H1 (cell line): ENCODE data around the gene GSAP. TPM values are rescaled to one million over a fixed set of nuclear protein-coding genes. Genes with fewer than 3 reads are reported as not detected.

Experiments used
- CTCF ChIA-PET: fragments of 300-600 bp; sonication (Branson Sonifier 250); formaldehyde crosslinking; loops from one replicate; lab custom pipeline; 2021; ENCODE audit not compliant: partially characterized antibody; lab: Charles Lee
- POLR2A ChIA-PET: fragments of 300-600 bp; sonication (Branson Sonifier 250); formaldehyde crosslinking; loops from one replicate; lab custom pipeline; 2021; ENCODE audit warnings: inconsistent platforms; ENCODE audit not compliant: partially characterized antibody; lab: Charles Lee
- DNase-seq, 2 experiments: peaks; one replicate each; pipeline versions ENCODE4 v3.0.0 to v3.0.0-alpha.2; 2010 to 2022; ENCODE audit warnings: low spot score in 2 of 2, low read depth in 1 of 2, mixed read lengths in 1 of 2
- FAIRE-seq: peaks from 2 replicates; lab custom pipeline; 2011; peaks lifted over from hg19 to GRCh38; lab: Jason Lieb, UNC
- H2AFZ ChIP-seq: 2 replicates; pipeline ENCODE4 v1.8.1; 2012; ENCODE audit warnings: low read length, inconsistent platforms
- H2AK5ac ChIP-seq: 2 replicates; pipeline ENCODE4 v1.6.1; 2013; ENCODE audit warnings: low read depth, low read length
- H2BK120ac ChIP-seq: replicated peaks from 2 replicates; pipeline ENCODE3; 2013; ENCODE audit warnings: low read depth, low read length, inconsistent platforms
- H2BK12ac ChIP-seq: 2 replicates; pipeline ENCODE4 v1.6.1; 2013; ENCODE audit warnings: low read depth, low read length
- H2BK15ac ChIP-seq: 2 replicates; pipeline ENCODE4 v1.6.1; 2013; ENCODE audit warnings: low read length
- H2BK20ac ChIP-seq: 2 replicates; pipeline ENCODE4 v1.6.1; 2013; ENCODE audit warnings: low read length
- H2BK5ac ChIP-seq: 2 replicates; pipeline ENCODE4 v1.6.1; 2013; ENCODE audit warnings: low read depth, low read length
- H3K14ac ChIP-seq: 2 replicates; pipeline ENCODE4 v1.6.1; 2013; ENCODE audit warnings: inconsistent platforms; ENCODE audit not compliant: insufficient read length
- H3K18ac ChIP-seq: 2 replicates; pipeline ENCODE4 v1.6.1; 2013; ENCODE audit warnings: low read length; ENCODE audit errors: extremely low read depth
- H3K23ac ChIP-seq: 2 replicates; pipeline ENCODE4 v1.6.1; 2013; ENCODE audit warnings: inconsistent platforms; ENCODE audit not compliant: insufficient read length
- H3K23me2 ChIP-seq: 2 replicates; pipeline ENCODE4 v1.6.1; 2013; ENCODE audit warnings: low read depth, low read length
- H3K27ac ChIP-seq: 2 replicates; pipeline ENCODE4 v1.6.1; 2011; ENCODE audit warnings: low read depth, low read length, inconsistent platforms
- H3K27me3 ChIP-seq, 4 experiments: replicated peaks in 1 of 4; 1 replicate in 1 of 4; 2 replicates in 3 of 4; pipeline versions ENCODE4 v1.6.1 to v1.8.1; 2011 to 2013; ENCODE audit warnings: low read length in 3 of 4, mild to moderate bottlenecking in 3 of 4, inconsistent platforms in 2 of 4, mixed read lengths in 2 of 4, moderate library complexity in 1 of 4; ENCODE audit not compliant: control insufficient read depth in 3 of 4, insufficient read depth in 3 of 4; ENCODE audit errors: extremely low read depth in 1 of 4
- H3K36me3 ChIP-seq, 4 experiments: 2 replicates each; pipeline versions ENCODE4 v1.6.1 to v1.8.1; 2011 to 2013; ENCODE audit warnings: mild to moderate bottlenecking in 4 of 4, low read length in 3 of 4, moderate library complexity in 2 of 4, control low read depth in 1 of 4, inconsistent platforms in 1 of 4; ENCODE audit not compliant: insufficient read depth in 4 of 4, control insufficient read depth in 2 of 4
- H3K4ac ChIP-seq: replicated peaks from 2 replicates; pipeline ENCODE3; 2013; ENCODE audit warnings: low read length, low read depth, mixed read lengths, inconsistent platforms; ENCODE audit not compliant: insufficient read length
- H3K4me1 ChIP-seq, 4 experiments: replicated peaks in 1 of 4; 1 replicate in 1 of 4; 2 replicates in 3 of 4; pipeline versions ENCODE4 v1.6.1 to v1.8.1; 2011 to 2013; ENCODE audit warnings: low read length in 3 of 4, inconsistent platforms in 2 of 4, mixed read lengths in 1 of 4; ENCODE audit not compliant: insufficient read depth in 4 of 4, control insufficient read depth in 3 of 4
- H3K4me2 ChIP-seq, 2 experiments: 2 replicates each; pipeline versions ENCODE4 v1.6.1 to v1.8.1; 2011 to 2013; ENCODE audit warnings: low read depth in 2 of 2, low read length in 2 of 2, control low read depth in 1 of 2, inconsistent platforms in 1 of 2, mild to moderate bottlenecking in 1 of 2; ENCODE audit not compliant: insufficient read depth in 1 of 2
- H3K4me3 ChIP-seq, 4 experiments: fragments of 200-600, 300-600 bp in 1 of 4; sonication (generic), shearing (Covaris generic), sonication (Bioruptor Twin) in 1 of 4; 2 replicates each; pipeline versions ENCODE4 v1.5.1 to v1.8.1; 2011 to 2016; ENCODE audit warnings: low read length in 4 of 4, low read depth in 3 of 4, control low read depth in 2 of 4, inconsistent platforms in 2 of 4, mild to moderate bottlenecking in 2 of 4, mixed read lengths in 1 of 4, moderate library complexity in 1 of 4; ENCODE audit not compliant: insufficient read depth in 2 of 4; ENCODE audit errors: extremely low read depth in 1 of 4
- H3K56ac ChIP-seq: replicated peaks from 2 replicates; pipeline ENCODE3; 2013; ENCODE audit warnings: low read depth, mild to moderate bottlenecking, mixed read lengths, low read length, inconsistent platforms; ENCODE audit not compliant: insufficient read length
- H3K79me1 ChIP-seq: 2 replicates; pipeline ENCODE4 v1.6.1; 2013; ENCODE audit warnings: low read depth, low read length, control low read depth
- H3K79me2 ChIP-seq, 2 experiments: 2 replicates each; pipeline versions ENCODE4 v1.6.1 to v1.8.1; 2012 to 2013; ENCODE audit warnings: low read length in 2 of 2, mild to moderate bottlenecking in 2 of 2, inconsistent platforms in 1 of 2; ENCODE audit not compliant: insufficient read depth in 2 of 2, control insufficient read depth in 1 of 2
- H3K9ac ChIP-seq, 4 experiments: replicated peaks in 1 of 4; 1 replicate in 1 of 4; 2 replicates in 3 of 4; pipeline versions ENCODE4 v1.6.1 to v1.8.1; 2011 to 2013; ENCODE audit warnings: low read depth in 3 of 4, low read length in 3 of 4, control low read depth in 2 of 4, mild to moderate bottlenecking in 2 of 4, moderate library complexity in 2 of 4, inconsistent platforms in 1 of 4; ENCODE audit errors: extremely low read depth in 1 of 4
- H3K9me3 ChIP-seq, 2 experiments: 2 replicates each; pipeline versions ENCODE4 v1.6.1 to v1.8.1; 2012 to 2013; ENCODE audit warnings: mild to moderate bottlenecking in 2 of 2, moderate library complexity in 2 of 2, control low read depth in 1 of 2, inconsistent platforms in 1 of 2, low read depth in 1 of 2, low read length in 1 of 2, mixed read lengths in 1 of 2; ENCODE audit not compliant: insufficient read depth in 2 of 2
- H4K20me1 ChIP-seq, 2 experiments: replicated peaks in 1 of 2; 2 replicates each; pipeline versions ENCODE3 to v1.8.1; 2011 to 2013; ENCODE audit warnings: inconsistent platforms in 2 of 2, low read length in 2 of 2, mild to moderate bottlenecking in 1 of 2; ENCODE audit not compliant: insufficient read depth in 2 of 2, control insufficient read depth in 1 of 2
- H4K5ac ChIP-seq: 2 replicates; pipeline ENCODE4 v1.6.1; 2013; ENCODE audit warnings: low read length, low read depth, mixed read lengths, inconsistent platforms; ENCODE audit not compliant: insufficient read length
- H4K8ac ChIP-seq: 2 replicates; pipeline ENCODE4 v1.8.0; 2013; ENCODE audit warnings: mild to moderate bottlenecking, moderate library complexity, low read length, inconsistent platforms; ENCODE audit not compliant: insufficient read depth; ENCODE audit errors: extremely low read depth
- H4K91ac ChIP-seq: replicated peaks from 2 replicates; pipeline ENCODE3; 2013; ENCODE audit warnings: low read length, mixed read lengths, inconsistent platforms; ENCODE audit not compliant: insufficient read length
- BRCA1 ChIP-seq: IDR thresholded peaks from 2 replicates; pipeline ENCODE4 v1.6.1; 2012; ENCODE audit warnings: low read depth, low read length, improper control_type of control experiment
- CTBP2 ChIP-seq: IDR thresholded peaks from 2 replicates; pipeline ENCODE4 v1.7.0; 2011; ENCODE audit warnings: borderline replicate concordance, mild to moderate bottlenecking, moderate library complexity, mixed read lengths, low read length; ENCODE audit not compliant: insufficient read depth, insufficient read length
- EZH2 ChIP-seq: fragments of 200-600 bp; sonication (generic); IDR thresholded peaks from 2 replicates; pipeline ENCODE4 v1.7.1; 2012; ENCODE audit warnings: low read depth, mild to moderate bottlenecking, moderate library complexity, low read length, inconsistent platforms; ENCODE audit not compliant: severe bottlenecking
- HDAC6 ChIP-seq: IDR thresholded peaks from one replicate; pipeline ENCODE4 v1.7.1; 2012; ENCODE audit warnings: low read depth, mild to moderate bottlenecking, inconsistent platforms, low read length, moderate library complexity
- RBBP5 ChIP-seq: IDR thresholded peaks from 2 replicates; pipeline ENCODE4 v1.7.1; 2012; ENCODE audit warnings: low read depth, mild to moderate bottlenecking, inconsistent platforms, low read length, moderate library complexity, borderline replicate concordance
- ZNF274 ChIP-seq: IDR thresholded peaks from 2 replicates; pipeline ENCODE4 v1.7.0; 2012; ENCODE audit warnings: low read length, borderline replicate concordance; ENCODE audit errors: extremely low read depth
- WGBS, 2 experiments: shearing (Covaris generic) in 1 of 2; methylation state at CpG; one replicate each; pipeline versions ENCODE4 v1.1.6 to v1.1.7; 2013 to 2015; ENCODE audit warnings: low lambda C conversion rate in 2 of 2, mixed read lengths in 2 of 2, inconsistent platforms in 1 of 2, low coverage in 1 of 2, missing lambda C conversion rate in 1 of 2; ENCODE audit not compliant: insufficient replicate concordance in 2 of 2, insufficient coverage in 1 of 2, insufficient read length in 1 of 2; ENCODE audit errors: extremely low coverage in 1 of 2, missing lambda C conversion rate in 1 of 2; 5-methylcytosine and 5-hydroxymethylcytosine counted together
- polyA plus RNA-seq, 7 experiments: library from polyadenylated mRNA; depleted of rRNA in 3 of 7; stranded (reverse) in 5 of 7; unstranded in 2 of 7; fragments of >200 nt in 5 of 7; fragments of 200-250 nt in 2 of 7; gene quantifications; 1 replicate in 5 of 7; 2 replicates in 1 of 7; 4 replicates in 1 of 7; pipeline versions ENCODE4 v1.2.1 to v1.2.3, GENCODE V29; 2011 to 2013; ENCODE audit warnings: missing spikeins in 2 of 7, mixed read lengths in 2 of 7
- total RNA-seq: library from RNA; stranded (reverse); fragmentation: NEBNext Ultra II Directional; extraction: Animal tissue kit (Norgen Biotek cat#: 25700); gene quantifications from 2 replicates; pipeline ENCODE4 v1.2.1, GENCODE V29; 2021

The GSAP gene
- total and polyA plus RNA-seq, 2 of the 8 experiments (the other 6 are each of a cell fraction or from before 2014, with no cell fraction given), result 0.93 to 2.1 TPM

DNA sequence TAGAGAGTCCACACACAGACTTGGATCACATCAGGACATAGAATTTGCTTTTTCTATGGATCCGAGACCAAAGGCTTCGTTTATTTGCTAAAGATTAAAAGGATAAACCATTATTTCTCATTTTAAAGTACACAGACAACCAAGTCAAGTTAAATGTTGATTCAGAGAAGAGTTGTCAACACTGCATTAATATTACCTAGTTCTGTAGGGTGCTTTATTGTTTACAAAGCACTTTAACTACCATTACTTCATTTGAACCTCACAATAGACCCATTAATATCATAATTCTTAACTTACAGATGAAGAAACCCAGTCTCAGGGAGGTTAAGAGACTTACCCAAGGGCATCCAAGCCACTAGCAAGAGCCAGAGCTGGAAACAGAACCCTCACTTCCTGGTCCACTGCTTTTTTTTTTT, 43.2 kb upstream of the GSAP start:
- no peaks in the 10 kb centered on the region for H3K27me3 ChIP-seq
- no peak overlapping the region for H3K14ac ChIP-seq
- WGBS, 2 experiments, result 86% methylated on average over 2 of the region's 2 CpGs; no CpG with 5 or more reads in 1 of the 2 experiments
- no peak overlapping the region for H2AFZ ChIP-seq
- H3K27ac ChIP-seq, result no peak overlapping the region
- H4K8ac ChIP-seq, result no peak overlapping the region
- no peak overlapping the region for H3K56ac ChIP-seq
- H2BK120ac ChIP-seq, result no peak overlapping the region
- H4K91ac ChIP-seq, result no peak overlapping the region
- no peak overlapping the region for H3K4me2 ChIP-seq
- H2BK15ac ChIP-seq, result no peak overlapping the region
- H4K5ac ChIP-seq, result no peak overlapping the region
- POLR2A ChIA-PET, result no interaction called here
- H2BK20ac ChIP-seq, result no peak overlapping the region
- H2BK12ac ChIP-seq, result no peak overlapping the region
- no peaks in the 10 kb centered on the region for H3K4me1 ChIP-seq
- no peak overlapping the region for H3K4ac ChIP-seq
- H4K20me1 ChIP-seq, result no peaks in the 10 kb centered on the region
- no peaks in the 10 kb centered on the region for H3K79me1 ChIP-seq
- H3K79me2 ChIP-seq, result no peaks in the 10 kb centered on the region
- no peak overlapping the region for H3K23ac ChIP-seq
- H3K4me3 ChIP-seq, result no peak overlapping the region
- H3K23me2 ChIP-seq, result no peaks in the 10 kb centered on the region
- CTCF ChIA-PET, result interaction anchor here (0.6 to 1.5 kb wide), 4 partner anchors 19 to 128 kb away, joined by 3 to 5 read pairs (median 4); no protein-coding TSS in a partner anchor
- no peak overlapping the region for H3K18ac ChIP-seq
- no peak overlapping the region for H2AK5ac ChIP-seq
- no peaks in the 10 kb centered on the region for H3K9me3 ChIP-seq
- no peak overlapping the region for H2BK5ac ChIP-seq
- DNase-seq (no peak), FAIRE-seq (no peak)
- H3K9ac ChIP-seq, result no peak overlapping the region
- no peaks in the 10 kb centered on the region for H3K36me3 ChIP-seq
- TF ChIP-seq HDAC6 (no peak), CTBP2 (no peak), ZNF274 (no peak), BRCA1 (no peak), RBBP5 (no peak), EZH2 (no peak)
